H1 (cell line): Measurements from ENCODE around the gene PNCK. TPM values are rescaled to one million over a fixed set of nuclear protein-coding genes. Genes with fewer than 3 reads are reported as not detected.

Experiments
- CTCF ChIA-PET: fragments of 300-600 bp; sonication (Branson Sonifier 250); formaldehyde crosslinking; loops from one replicate; lab custom pipeline; 2021; ENCODE audit not compliant: partially characterized antibody; lab: Charles Lee
- POLR2A ChIA-PET: fragments of 300-600 bp; sonication (Branson Sonifier 250); formaldehyde crosslinking; loops from one replicate; lab custom pipeline; 2021; ENCODE audit warnings: inconsistent platforms; ENCODE audit not compliant: partially characterized antibody; lab: Charles Lee
- DNase-seq, 2 experiments: peaks; one replicate each; pipeline versions ENCODE4 v3.0.0 to v3.0.0-alpha.2; 2010 to 2022; ENCODE audit warnings: low spot score in 2 of 2, low read depth in 1 of 2, mixed read lengths in 1 of 2
- FAIRE-seq: peaks from 2 replicates; lab custom pipeline; 2011; peaks lifted over from hg19 to GRCh38; lab: Jason Lieb, UNC
- H2AFZ ChIP-seq: 2 replicates; pipeline ENCODE4 v1.8.1; 2012; ENCODE audit warnings: low read length, inconsistent platforms
- H2AK5ac ChIP-seq: 2 replicates; pipeline ENCODE4 v1.6.1; 2013; ENCODE audit warnings: low read depth, low read length
- H2BK120ac ChIP-seq: replicated peaks from 2 replicates; pipeline ENCODE3; 2013; ENCODE audit warnings: low read depth, low read length, inconsistent platforms
- H2BK12ac ChIP-seq: 2 replicates; pipeline ENCODE4 v1.6.1; 2013; ENCODE audit warnings: low read depth, low read length
- H2BK15ac ChIP-seq: 2 replicates; pipeline ENCODE4 v1.6.1; 2013; ENCODE audit warnings: low read length
- H2BK20ac ChIP-seq: 2 replicates; pipeline ENCODE4 v1.6.1; 2013; ENCODE audit warnings: low read length
- H2BK5ac ChIP-seq: 2 replicates; pipeline ENCODE4 v1.6.1; 2013; ENCODE audit warnings: low read depth, low read length
- H3K14ac ChIP-seq: 2 replicates; pipeline ENCODE4 v1.6.1; 2013; ENCODE audit warnings: inconsistent platforms; ENCODE audit not compliant: insufficient read length
- H3K18ac ChIP-seq: 2 replicates; pipeline ENCODE4 v1.6.1; 2013; ENCODE audit warnings: low read length; ENCODE audit errors: extremely low read depth
- H3K23ac ChIP-seq: 2 replicates; pipeline ENCODE4 v1.6.1; 2013; ENCODE audit warnings: inconsistent platforms; ENCODE audit not compliant: insufficient read length
- H3K23me2 ChIP-seq: 2 replicates; pipeline ENCODE4 v1.6.1; 2013; ENCODE audit warnings: low read depth, low read length
- H3K27ac ChIP-seq: 2 replicates; pipeline ENCODE4 v1.6.1; 2011; ENCODE audit warnings: low read depth, low read length, inconsistent platforms
- H3K27me3 ChIP-seq, 4 experiments: replicated peaks in 1 of 4; 1 replicate in 1 of 4; 2 replicates in 3 of 4; pipeline versions ENCODE4 v1.6.1 to v1.8.1; 2011 to 2013; ENCODE audit warnings: low read length in 3 of 4, mild to moderate bottlenecking in 3 of 4, inconsistent platforms in 2 of 4, mixed read lengths in 2 of 4, moderate library complexity in 1 of 4; ENCODE audit not compliant: control insufficient read depth in 3 of 4, insufficient read depth in 3 of 4; ENCODE audit errors: extremely low read depth in 1 of 4
- H3K36me3 ChIP-seq, 4 experiments: 2 replicates each; pipeline versions ENCODE4 v1.6.1 to v1.8.1; 2011 to 2013; ENCODE audit warnings: mild to moderate bottlenecking in 4 of 4, low read length in 3 of 4, moderate library complexity in 2 of 4, control low read depth in 1 of 4, inconsistent platforms in 1 of 4; ENCODE audit not compliant: insufficient read depth in 4 of 4, control insufficient read depth in 2 of 4
- H3K4ac ChIP-seq: replicated peaks from 2 replicates; pipeline ENCODE3; 2013; ENCODE audit warnings: low read length, low read depth, mixed read lengths, inconsistent platforms; ENCODE audit not compliant: insufficient read length
- H3K4me1 ChIP-seq, 4 experiments: replicated peaks in 1 of 4; 1 replicate in 1 of 4; 2 replicates in 3 of 4; pipeline versions ENCODE4 v1.6.1 to v1.8.1; 2011 to 2013; ENCODE audit warnings: low read length in 3 of 4, inconsistent platforms in 2 of 4, mixed read lengths in 1 of 4; ENCODE audit not compliant: insufficient read depth in 4 of 4, control insufficient read depth in 3 of 4
- H3K4me2 ChIP-seq, 2 experiments: 2 replicates each; pipeline versions ENCODE4 v1.6.1 to v1.8.1; 2011 to 2013; ENCODE audit warnings: low read depth in 2 of 2, low read length in 2 of 2, control low read depth in 1 of 2, inconsistent platforms in 1 of 2, mild to moderate bottlenecking in 1 of 2; ENCODE audit not compliant: insufficient read depth in 1 of 2
- H3K4me3 ChIP-seq, 4 experiments: fragments of 200-600, 300-600 bp in 1 of 4; sonication (generic), shearing (Covaris generic), sonication (Bioruptor Twin) in 1 of 4; 2 replicates each; pipeline versions ENCODE4 v1.5.1 to v1.8.1; 2011 to 2016; ENCODE audit warnings: low read length in 4 of 4, low read depth in 3 of 4, control low read depth in 2 of 4, inconsistent platforms in 2 of 4, mild to moderate bottlenecking in 2 of 4, mixed read lengths in 1 of 4, moderate library complexity in 1 of 4; ENCODE audit not compliant: insufficient read depth in 2 of 4; ENCODE audit errors: extremely low read depth in 1 of 4
- H3K56ac ChIP-seq: replicated peaks from 2 replicates; pipeline ENCODE3; 2013; ENCODE audit warnings: low read depth, mild to moderate bottlenecking, mixed read lengths, low read length, inconsistent platforms; ENCODE audit not compliant: insufficient read length
- H3K79me1 ChIP-seq: 2 replicates; pipeline ENCODE4 v1.6.1; 2013; ENCODE audit warnings: low read depth, low read length, control low read depth
- H3K79me2 ChIP-seq, 2 experiments: 2 replicates each; pipeline versions ENCODE4 v1.6.1 to v1.8.1; 2012 to 2013; ENCODE audit warnings: low read length in 2 of 2, mild to moderate bottlenecking in 2 of 2, inconsistent platforms in 1 of 2; ENCODE audit not compliant: insufficient read depth in 2 of 2, control insufficient read depth in 1 of 2
- H3K9ac ChIP-seq, 4 experiments: replicated peaks in 1 of 4; 1 replicate in 1 of 4; 2 replicates in 3 of 4; pipeline versions ENCODE4 v1.6.1 to v1.8.1; 2011 to 2013; ENCODE audit warnings: low read depth in 3 of 4, low read length in 3 of 4, control low read depth in 2 of 4, mild to moderate bottlenecking in 2 of 4, moderate library complexity in 2 of 4, inconsistent platforms in 1 of 4; ENCODE audit errors: extremely low read depth in 1 of 4
- H3K9me3 ChIP-seq, 2 experiments: 2 replicates each; pipeline versions ENCODE4 v1.6.1 to v1.8.1; 2012 to 2013; ENCODE audit warnings: mild to moderate bottlenecking in 2 of 2, moderate library complexity in 2 of 2, control low read depth in 1 of 2, inconsistent platforms in 1 of 2, low read depth in 1 of 2, low read length in 1 of 2, mixed read lengths in 1 of 2; ENCODE audit not compliant: insufficient read depth in 2 of 2
- H4K20me1 ChIP-seq, 2 experiments: replicated peaks in 1 of 2; 2 replicates each; pipeline versions ENCODE3 to v1.8.1; 2011 to 2013; ENCODE audit warnings: inconsistent platforms in 2 of 2, low read length in 2 of 2, mild to moderate bottlenecking in 1 of 2; ENCODE audit not compliant: insufficient read depth in 2 of 2, control insufficient read depth in 1 of 2
- H4K5ac ChIP-seq: 2 replicates; pipeline ENCODE4 v1.6.1; 2013; ENCODE audit warnings: low read length, low read depth, mixed read lengths, inconsistent platforms; ENCODE audit not compliant: insufficient read length
- H4K8ac ChIP-seq: 2 replicates; pipeline ENCODE4 v1.8.0; 2013; ENCODE audit warnings: mild to moderate bottlenecking, moderate library complexity, low read length, inconsistent platforms; ENCODE audit not compliant: insufficient read depth; ENCODE audit errors: extremely low read depth
- H4K91ac ChIP-seq: replicated peaks from 2 replicates; pipeline ENCODE3; 2013; ENCODE audit warnings: low read length, mixed read lengths, inconsistent platforms; ENCODE audit not compliant: insufficient read length
- CHD1 ChIP-seq: IDR thresholded peaks from 2 replicates; pipeline ENCODE4 v1.6.1; 2012; ENCODE audit warnings: low read depth, low read length, improper control_type of control experiment
- CHD2 ChIP-seq: IDR thresholded peaks from 2 replicates; pipeline ENCODE4 v1.6.1; 2012; ENCODE audit warnings: low read length, improper control_type of control experiment
- GTF2F1 ChIP-seq: IDR thresholded peaks from 2 replicates; pipeline ENCODE4 v1.6.1; 2012; ENCODE audit warnings: low read depth, low read length, improper control_type of control experiment, borderline replicate concordance
- POLR2A ChIP-seq, 2 experiments: IDR thresholded peaks; 1 replicate in 1 of 2; 2 replicates in 1 of 2; pipeline ENCODE4 v1.6.1; 2011; ENCODE audit warnings: low read depth in 2 of 2, low read length in 2 of 2, mild to moderate bottlenecking in 2 of 2; ENCODE audit errors: control extremely low read depth in 1 of 2
- RAD21 ChIP-seq, 2 experiments: IDR thresholded peaks in 1 of 2; conservative IDR thresholded peaks in 1 of 2; 2 replicates each; pipeline ENCODE4 v1.6.1; 2011; ENCODE audit warnings: low read depth in 2 of 2, low read length in 2 of 2, improper control_type of control experiment in 1 of 2, inconsistent platforms in 1 of 2, mild to moderate bottlenecking in 1 of 2, moderate library complexity in 1 of 2
- RFX5 ChIP-seq: IDR thresholded peaks from 2 replicates; pipeline ENCODE4 v1.6.1; 2011; ENCODE audit warnings: low read depth, low read length, improper control_type of control experiment, borderline replicate concordance
- SIRT6 ChIP-seq: IDR thresholded peaks from one replicate; pipeline ENCODE4 v1.7.1; 2012; ENCODE audit warnings: low read length, inconsistent platforms
- TBP ChIP-seq: IDR thresholded peaks from 2 replicates; pipeline ENCODE4 v1.6.1; 2011; ENCODE audit warnings: low read depth, low read length, improper control_type of control experiment
- TCF12 ChIP-seq: IDR thresholded peaks from 2 replicates; pipeline ENCODE4 v1.6.1; 2011; ENCODE audit warnings: low read depth, mild to moderate bottlenecking, low read length
- USF2 ChIP-seq: IDR thresholded peaks from 2 replicates; pipeline ENCODE4 v1.6.1; 2011; ENCODE audit warnings: low read length, improper control_type of control experiment
- WGBS, 2 experiments: shearing (Covaris generic) in 1 of 2; methylation state at CpG; one replicate each; pipeline versions ENCODE4 v1.1.6 to v1.1.7; 2013 to 2015; ENCODE audit warnings: low lambda C conversion rate in 2 of 2, mixed read lengths in 2 of 2, inconsistent platforms in 1 of 2, low coverage in 1 of 2, missing lambda C conversion rate in 1 of 2; ENCODE audit not compliant: insufficient replicate concordance in 2 of 2, insufficient coverage in 1 of 2, insufficient read length in 1 of 2; ENCODE audit errors: extremely low coverage in 1 of 2, missing lambda C conversion rate in 1 of 2; 5-methylcytosine and 5-hydroxymethylcytosine counted together
- polyA plus RNA-seq, 7 experiments: library from polyadenylated mRNA; depleted of rRNA in 3 of 7; stranded (reverse) in 5 of 7; unstranded in 2 of 7; fragments of >200 nt in 5 of 7; fragments of 200-250 nt in 2 of 7; gene quantifications; 1 replicate in 5 of 7; 2 replicates in 1 of 7; 4 replicates in 1 of 7; pipeline versions ENCODE4 v1.2.1 to v1.2.3, GENCODE V29; 2011 to 2013; ENCODE audit warnings: missing spikeins in 2 of 7, mixed read lengths in 2 of 7
- total RNA-seq: library from RNA; stranded (reverse); fragmentation: NEBNext Ultra II Directional; extraction: Animal tissue kit (Norgen Biotek cat#: 25700); gene quantifications from 2 replicates; pipeline ENCODE4 v1.2.1, GENCODE V29; 2021

The PNCK gene
- total and polyA plus RNA-seq, 2 of the 8 experiments (the other 6 are each of a cell fraction or from before 2014, with no cell fraction given), result 6.2 to 6.3 TPM

GRCh38 chrX:153643431-153644351 is 29.9 kb downstream of the PNCK start:
- ChIA-PET CTCF (interaction anchor here (0.7 to 28.7 kb wide), 16 partner anchors 1 to 198 kb away, joined by 3 to 408 read pairs (median 5); partner anchors contain the start of genes DUSP9 and TREX2), POLR2A (interaction anchor here (0.7 to 1.0 kb wide), 2 partner anchors 44 to 81 kb away, joined by 3 read pairs; no protein-coding TSS in a partner anchor)
- Histone ChIP-seq H3K56ac (no peak overlapping the region), H4K20me1 (peaks cover 0 to 12% of the 10 kb centered on the region in 2 experiments), H4K8ac (no peak overlapping the region), H3K23ac (no peak overlapping the region), H2BK20ac (no peak overlapping the region), H3K27ac (no peak overlapping the region), H2BK12ac (no peak overlapping the region; the same call in 1 of the 2 replicates), H2AK5ac (no peak overlapping the region), H3K14ac (no peak overlapping the region), H2BK120ac (no peak overlapping the region), H3K4me2 (peak overlapping the region; percentile 74 to 89), H3K4ac (no peak overlapping the region), H2AFZ (no peak overlapping the region), H3K27me3 (peaks cover 65 to 79% (median 78%) of the 10 kb centered on the region in 4 experiments), H3K79me1 (no peaks in the 10 kb centered on the region), H3K9ac (no peak overlapping the region), H3K23me2 (peaks cover 7% of the 10 kb centered on the region; the same call in 1 of the 2 replicates), H3K18ac (peak overlapping the region; percentile 60), H3K79me2 (no peaks in the 10 kb centered on the region), H3K4me3 (peak overlapping the region in 3 of 4 experiments; percentile 7 to 57 (median 33); a peak in 4 of 8 replicates), H4K91ac (no peak overlapping the region), H2BK5ac (no peak overlapping the region), H3K9me3 (no peaks in the 10 kb centered on the region; a peak in 1 of 4 replicates), H2BK15ac (no peak overlapping the region), H4K5ac (no peak overlapping the region), H3K36me3 (peaks cover 0 to 4% (median 0%) of the 10 kb centered on the region in 4 experiments; a peak in 1 of 8 replicates), H3K4me1 (peaks cover 0 to 20% (median 9%) of the 10 kb centered on the region in 4 experiments; a peak in 5 of 7 replicates)
- FAIRE-seq, result peak; percentile 28
- WGBS, 2 experiments, result 4% methylated on average over 27 of the region's 84 CpGs; no CpG with 5 or more reads in 1 of the 2 experiments
- DNase-seq, result no peak
- no peak for TF ChIP-seq RFX5
- TF ChIP-seq RAD21 (IDR thresholded peaks at IDR 0.05 in 1 of 2, conservative IDR thresholded peaks at IDR 0.05 in 1 of 2; ENCODE audit: low read depth in 2 of 2, low read length in 2 of 2), result no peak
- TF ChIP-seq USF2, result no peak
- TF ChIP-seq GTF2F1, result no peak
- TF ChIP-seq TBP, result no peak
- TF ChIP-seq POLR2A (IDR thresholded peaks at IDR 0.05; ENCODE audit: control extremely low read depth in 1 of 2, low read depth in 2 of 2, low read length in 2 of 2), result no peak
- no peak for TF ChIP-seq CHD2
- no peak for TF ChIP-seq CHD1
- TF ChIP-seq TCF12, result no peak
- TF ChIP-seq SIRT6, result no peak
